ENCODE results near the gene IRGQ.

DNA sequence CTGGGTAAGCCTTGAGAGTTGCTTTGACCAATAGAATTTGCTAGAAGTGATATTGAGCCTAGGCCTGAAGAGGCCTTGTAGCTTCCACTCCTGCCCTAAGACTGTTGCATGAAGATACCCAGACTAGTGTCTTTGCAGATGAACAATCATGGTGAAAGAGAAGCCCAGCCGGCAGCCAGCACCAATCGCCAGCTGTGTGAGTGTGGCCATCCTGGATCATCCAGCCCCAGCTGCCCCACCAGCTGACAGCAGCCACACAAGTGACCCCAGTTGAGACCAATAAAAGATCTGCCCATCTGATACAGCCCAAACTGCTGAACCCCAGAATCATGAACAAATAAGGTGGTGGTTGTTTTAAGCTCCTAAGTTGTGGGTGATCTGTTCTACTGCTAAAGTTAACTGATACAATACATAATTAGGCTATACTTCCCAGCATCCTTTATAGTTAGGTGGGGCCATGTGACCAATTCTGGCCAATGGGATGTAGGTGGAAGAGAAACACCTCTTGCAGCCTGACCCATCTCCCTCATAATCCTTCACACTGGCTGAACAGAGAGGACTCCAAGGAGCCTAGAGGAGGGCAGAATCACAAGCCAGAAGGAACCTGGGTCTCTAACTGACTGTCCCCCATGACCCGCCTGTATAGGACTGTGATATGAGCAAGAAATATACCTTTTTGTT lies 32.9 kb upstream of the IRGQ start:
- TF ChIP-seq, protein P1, sequence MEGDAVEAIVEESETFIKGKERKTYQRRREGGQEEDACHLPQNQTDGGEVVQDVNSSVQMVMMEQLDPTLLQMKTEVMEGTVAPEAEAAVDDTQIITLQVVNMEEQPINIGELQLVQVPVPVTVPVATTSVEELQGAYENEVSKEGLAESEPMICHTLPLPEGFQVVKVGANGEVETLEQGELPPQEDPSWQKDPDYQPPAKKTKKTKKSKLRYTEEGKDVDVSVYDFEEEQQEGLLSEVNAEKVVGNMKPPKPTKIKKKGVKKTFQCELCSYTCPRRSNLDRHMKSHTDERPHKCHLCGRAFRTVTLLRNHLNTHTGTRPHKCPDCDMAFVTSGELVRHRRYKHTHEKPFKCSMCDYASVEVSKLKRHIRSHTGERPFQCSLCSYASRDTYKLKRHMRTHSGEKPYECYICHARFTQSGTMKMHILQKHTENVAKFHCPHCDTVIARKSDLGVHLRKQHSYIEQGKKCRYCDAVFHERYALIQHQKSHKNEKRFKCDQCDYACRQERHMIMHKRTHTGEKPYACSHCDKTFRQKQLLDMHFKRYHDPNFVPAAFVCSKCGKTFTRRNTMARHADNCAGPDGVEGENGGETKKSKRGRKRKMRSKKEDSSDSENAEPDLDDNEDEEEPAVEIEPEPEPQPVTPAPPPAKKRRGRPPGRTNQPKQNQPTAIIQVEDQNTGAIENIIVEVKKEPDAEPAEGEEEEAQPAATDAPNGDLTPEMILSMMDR (IDR thresholded peaks at IDR 0.05; ENCODE audit: poor library complexity): no peak
- TF ChIP-seq EZH2phosphoT487 (IDR thresholded peaks at IDR 0.05; ENCODE audit: low read depth, severe bottlenecking, unreplicated experiment): no peak
